ENCODE data around the gene TRPC1.

- TF ChIP-seq YY1 (IDR thresholded peaks at IDR 0.05; ENCODE audit: insufficient read depth, insufficient read length): no peak
- no peak for TF ChIP-seq ZNF274 (IDR thresholded peaks at IDR 0.05; ENCODE audit: low read depth, low read length)
- TF ChIP-seq SUZ12 (IDR thresholded peaks at IDR 0.05; ENCODE audit: extremely low read depth, insufficient read depth, insufficient read length): no peak
Observed at GRCh38 chr3:142857056-142857455, 133.2 kb downstream of the TRPC1 start.

Measured in NT2/D1 (cell line).